GM18507 (cell line): ENCODE data around the gene NRXN2.

Experiments used
- DNase-seq: peaks from one replicate; pipeline ENCODE4 v3.0.0; 2011; ENCODE audit warnings: low read depth; ENCODE audit not compliant: insufficient read length; ENCODE audit errors: extremely low spot score
- FAIRE-seq: peaks from 2 replicates; lab custom pipeline; 2011; peaks lifted over from hg19 to GRCh38; lab: Jason Lieb, UNC

Gene NRXN2

DNA sequence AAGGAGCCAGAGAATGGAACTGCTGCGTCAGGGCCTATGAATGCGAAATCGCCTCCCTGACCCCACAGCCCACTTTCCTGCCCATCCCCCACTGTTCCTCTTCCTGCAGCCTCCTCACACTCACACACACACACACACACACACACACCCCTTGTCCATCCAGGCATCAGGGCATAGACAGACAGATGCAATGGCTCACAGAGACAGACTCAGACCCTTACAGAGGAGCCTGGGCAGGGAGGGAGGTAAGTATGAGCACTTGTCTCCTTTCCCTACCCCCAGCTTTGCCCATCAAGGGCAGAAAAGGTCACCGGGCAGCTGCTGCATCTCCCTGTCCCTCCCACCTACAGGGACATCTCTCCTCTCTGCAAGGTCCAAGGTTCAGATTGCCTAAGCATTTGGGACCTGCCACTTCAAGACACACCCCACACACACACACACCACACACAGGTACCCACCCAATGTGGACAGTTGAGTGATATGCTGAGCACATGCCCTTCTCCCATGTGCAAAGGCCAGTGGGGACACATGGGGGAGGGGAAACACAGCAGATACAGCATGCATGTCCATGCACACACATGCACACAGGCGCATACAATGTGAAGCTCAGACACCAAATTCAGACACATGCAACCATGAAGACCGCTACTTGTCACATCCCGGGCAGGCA lies 2.0 kb upstream of the NRXN2 start:
- no peak for FAIRE-seq
- DNase-seq: no peak

DNA sequence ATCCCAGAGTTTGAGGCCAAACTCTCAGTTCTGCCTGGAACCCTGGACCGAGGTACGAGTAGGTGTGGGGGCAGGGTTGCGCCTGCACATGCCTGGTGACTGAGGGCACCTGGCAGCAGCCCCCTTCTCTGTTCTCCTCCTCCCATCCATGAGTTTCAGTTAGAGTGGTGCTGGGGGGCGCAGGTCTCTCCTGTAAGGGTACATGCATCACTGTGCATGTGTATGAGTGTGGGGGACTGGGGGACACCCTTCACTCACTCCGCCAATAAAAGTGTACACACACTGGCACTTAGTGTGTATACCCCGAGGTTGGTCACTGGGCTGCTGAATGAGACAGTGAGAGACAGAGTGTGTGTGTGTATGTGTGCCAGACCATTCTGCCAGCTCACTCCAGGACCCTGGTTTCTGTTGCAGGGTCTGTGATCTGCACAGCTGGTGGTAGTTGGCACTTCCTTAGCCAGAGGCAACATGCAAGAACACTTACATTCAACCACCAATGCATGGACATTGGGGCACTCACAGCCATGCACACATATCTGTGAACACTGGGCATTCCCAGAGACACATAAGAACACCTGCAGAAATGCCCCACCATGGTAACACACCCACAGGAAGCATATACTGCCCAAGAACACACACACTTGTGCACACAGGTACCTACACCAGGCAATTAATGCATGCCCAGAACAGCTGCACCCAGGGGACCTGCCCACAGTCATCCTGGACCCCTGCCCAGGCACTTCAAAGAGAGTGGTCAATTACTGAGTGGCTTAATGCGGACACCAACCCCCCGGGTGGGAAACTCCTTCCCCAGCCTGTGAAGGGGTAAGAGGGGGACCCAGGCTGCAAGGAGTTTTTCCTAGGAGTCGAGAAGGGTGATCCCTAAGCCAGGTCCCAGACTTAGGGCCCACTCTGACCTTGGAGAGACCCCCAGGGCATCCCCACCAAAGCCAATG lies 1.2 kb upstream of the NRXN2 start:
- FAIRE-seq (no peak), DNase-seq (no peak)

DNA sequence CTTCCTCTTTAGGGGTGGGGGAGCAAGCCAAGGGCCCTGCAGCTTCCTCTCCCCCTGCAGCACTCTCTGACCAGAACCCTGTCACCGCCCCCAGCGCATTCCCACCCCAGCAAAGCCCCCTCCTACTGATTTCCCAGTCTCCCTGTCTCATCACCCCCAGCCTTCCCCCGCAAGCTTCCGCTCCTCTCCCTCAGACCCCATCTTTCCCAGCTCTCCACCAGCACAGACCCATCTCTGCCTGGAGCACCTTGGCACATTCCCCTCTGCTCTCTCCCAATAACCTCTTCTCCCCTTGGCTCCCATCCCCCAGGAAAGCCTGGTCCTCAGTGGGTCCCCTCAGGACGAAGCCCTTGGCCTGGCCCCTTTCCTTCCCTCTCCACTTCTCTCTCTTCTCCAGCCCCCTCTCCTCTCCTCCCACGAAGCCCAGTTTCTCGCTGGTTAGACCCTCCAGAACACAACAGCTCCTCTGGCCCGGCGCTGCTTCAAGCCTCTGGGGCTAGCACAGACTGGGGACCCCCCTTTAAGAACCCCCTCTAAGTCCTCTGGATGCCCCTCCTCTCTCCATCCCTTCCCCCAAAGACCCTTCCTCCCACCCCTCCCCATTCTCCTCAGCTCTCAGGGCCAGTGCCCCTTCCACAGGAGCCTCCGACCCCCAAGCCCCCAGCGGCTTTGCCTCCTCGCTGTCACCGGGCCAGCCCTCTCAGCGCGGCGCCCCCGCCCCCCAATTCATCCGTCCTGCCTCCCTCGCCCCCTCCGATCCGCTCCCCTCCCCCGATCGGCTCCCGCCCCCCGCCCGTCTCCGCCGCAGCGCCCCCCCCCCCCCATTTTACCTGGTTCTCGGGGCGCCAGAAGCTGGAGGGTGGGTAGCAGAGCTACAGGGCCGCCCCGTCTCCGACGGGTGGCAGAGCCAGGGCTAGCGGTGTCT lies 594 bp downstream of the NRXN2 start:
- DNase-seq (no peak), FAIRE-seq (no peak)

DNA sequence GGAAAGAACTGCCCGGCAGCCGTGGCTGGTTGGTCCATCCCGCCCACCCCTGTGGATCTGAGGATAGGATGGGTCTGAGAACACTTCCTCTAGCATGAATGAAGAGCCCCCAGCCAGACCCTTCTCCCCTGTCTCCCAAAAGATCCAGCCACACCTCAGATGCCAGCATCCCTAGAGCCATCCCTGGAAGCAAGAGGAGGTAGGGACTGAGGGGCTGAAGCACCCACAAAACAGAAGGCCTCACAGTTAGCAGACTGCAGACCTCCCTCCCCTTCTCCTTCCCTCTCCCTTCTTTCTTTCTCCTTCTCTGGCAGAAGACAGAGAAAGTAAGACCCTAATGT lies 1.7 kb downstream of the NRXN2 start:
- FAIRE-seq (no peak), DNase-seq (no peak)

DNA sequence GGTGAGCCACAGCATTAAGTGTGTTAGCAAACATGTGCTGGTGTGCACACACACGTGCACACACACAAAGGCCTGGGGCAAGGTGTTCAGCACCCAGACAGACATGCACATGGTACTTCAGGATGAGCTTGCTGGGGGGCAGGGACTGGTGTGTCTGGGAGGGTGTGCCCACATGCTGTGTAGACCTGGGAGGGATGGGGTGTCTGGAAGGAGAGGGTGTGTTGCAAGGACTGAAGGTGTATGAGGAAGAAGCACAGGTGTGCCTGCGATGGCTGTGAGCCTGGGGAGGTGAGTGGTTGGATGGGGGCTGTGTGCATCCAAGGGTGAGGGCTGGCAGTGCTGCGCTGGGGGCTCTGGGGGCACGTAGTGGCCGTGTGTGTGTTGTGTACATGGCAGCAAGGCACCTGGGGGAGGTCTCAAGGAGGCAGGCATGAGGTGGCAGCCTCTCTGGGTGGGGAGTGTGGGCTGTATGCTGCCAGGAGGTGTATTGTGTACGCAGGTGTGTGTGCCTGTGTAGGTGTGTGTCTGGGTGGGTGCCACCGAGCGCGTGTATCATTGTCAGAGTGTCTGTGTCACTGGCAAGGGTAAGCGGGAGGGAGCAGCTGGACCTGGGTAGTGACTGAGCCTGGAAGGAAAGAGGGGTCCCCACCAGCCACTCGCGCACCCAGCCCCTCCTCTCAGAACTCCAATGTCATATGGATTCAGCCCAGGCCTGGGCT lies 2.2 kb downstream of the NRXN2 start:
- FAIRE-seq: no peak
- no peak for DNase-seq

DNA sequence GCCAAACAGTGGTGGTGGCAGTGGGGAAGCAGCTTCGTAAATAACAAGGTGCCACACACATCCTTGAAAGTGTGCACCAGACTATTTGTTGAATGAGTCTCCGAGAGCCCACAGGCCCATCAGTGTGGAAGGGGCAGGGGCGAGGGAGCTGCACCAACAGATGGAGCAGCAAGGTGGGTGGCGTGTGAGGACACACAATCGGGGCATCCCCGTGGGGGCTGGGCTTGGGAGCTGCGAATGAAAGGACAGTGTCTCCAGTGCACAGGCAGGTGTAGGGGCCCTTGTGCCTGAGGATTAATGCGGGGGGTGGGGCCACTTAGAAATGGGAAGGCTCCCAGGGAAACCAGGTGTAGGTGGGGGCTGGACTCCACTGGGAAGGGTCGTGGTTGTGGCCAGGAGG lies 2.8 kb downstream of the NRXN2 start:
- no peak for DNase-seq
- no peak for FAIRE-seq

DNA sequence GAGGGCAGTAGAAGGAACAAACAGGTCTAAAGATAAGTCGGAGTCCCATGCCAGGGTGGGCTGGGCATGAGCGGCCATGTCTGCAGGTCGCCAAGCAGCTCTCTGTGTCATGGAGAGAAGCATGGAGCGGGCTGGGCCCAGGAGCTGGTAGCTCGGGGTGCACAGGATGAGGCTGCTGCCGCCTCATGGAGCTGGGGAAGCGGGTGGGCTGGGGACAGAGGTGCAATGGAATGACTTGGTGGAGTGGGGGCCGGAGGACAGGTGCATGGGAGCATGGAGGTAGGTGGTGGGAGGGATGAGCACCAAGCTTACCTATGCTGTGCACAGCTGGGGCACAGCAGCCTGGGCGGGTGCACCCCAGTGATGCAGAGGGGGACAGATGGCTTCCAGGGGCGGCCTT lies 3.6 kb downstream of the NRXN2 start:
- no peak for FAIRE-seq
- no peak for DNase-seq

DNA sequence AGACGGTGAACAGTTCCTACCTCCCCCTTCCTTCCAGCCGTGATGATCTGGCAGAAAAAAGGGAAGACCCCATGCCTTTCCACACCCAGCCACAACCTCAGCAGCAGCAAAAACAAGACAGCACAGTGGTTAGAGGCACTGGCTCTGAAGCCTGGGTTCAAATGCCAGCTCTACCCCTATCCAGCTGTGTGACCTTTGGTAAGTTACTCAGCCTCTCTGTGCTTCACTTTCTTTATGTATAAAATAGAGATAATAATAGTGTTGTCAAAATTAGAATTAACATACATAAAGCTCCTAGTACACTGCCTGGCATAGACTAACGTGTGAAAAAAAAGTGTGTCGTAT lies 4.2 kb downstream of the NRXN2 start:
- no peak for FAIRE-seq
- DNase-seq: no peak

DNA sequence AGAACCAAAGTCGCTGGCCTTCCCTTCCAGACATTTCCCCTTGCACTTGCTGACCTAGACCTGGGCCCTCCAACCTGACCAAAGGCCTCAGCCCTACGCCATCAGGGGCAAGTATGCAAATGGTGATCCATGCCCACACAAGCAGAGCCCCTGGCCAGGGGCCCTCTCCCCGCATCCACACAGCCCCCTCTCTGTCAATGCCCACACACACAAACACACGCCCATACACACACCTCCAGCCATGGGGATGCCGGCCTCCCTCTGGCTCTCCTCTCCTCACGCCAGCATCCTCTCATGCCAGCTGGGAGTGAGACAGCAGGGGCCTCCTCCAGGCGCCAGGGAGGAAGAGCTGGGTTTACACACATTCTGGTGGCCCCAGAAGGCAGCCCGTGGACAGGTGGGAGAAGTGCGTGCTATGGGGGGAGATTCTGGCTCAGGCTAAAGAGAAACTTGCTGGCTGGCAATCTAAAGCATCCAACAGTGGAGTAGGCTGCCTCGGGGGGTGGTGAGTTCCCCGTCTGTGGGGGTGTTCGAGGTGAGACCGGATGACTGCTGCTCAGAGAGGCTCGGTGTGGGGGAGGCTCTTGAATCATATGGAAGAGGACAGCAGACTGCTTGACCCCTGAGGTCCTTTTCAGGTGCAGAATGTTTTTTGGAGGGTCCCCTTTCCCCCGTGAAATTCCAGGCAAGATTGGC lies 4.8 kb downstream of the NRXN2 start:
- no peak for FAIRE-seq
- no peak for DNase-seq

DNA sequence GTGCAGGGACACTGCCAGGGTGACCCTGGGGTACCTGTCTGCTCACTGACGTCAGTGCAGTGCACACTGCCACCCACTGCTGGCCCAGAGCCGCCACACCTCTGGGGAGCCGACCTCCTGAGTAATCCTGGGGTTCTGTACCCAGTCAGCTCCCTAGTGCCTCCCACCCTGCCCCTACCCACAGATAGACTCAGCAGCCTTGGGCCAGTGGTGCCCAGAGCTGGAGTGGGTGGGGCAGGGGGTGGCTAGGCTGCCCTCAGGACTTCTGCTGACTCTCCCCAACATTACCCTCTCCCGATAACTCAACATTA lies 5.8 kb downstream of the NRXN2 start:
- DNase-seq (no peak), FAIRE-seq (no peak)

DNA sequence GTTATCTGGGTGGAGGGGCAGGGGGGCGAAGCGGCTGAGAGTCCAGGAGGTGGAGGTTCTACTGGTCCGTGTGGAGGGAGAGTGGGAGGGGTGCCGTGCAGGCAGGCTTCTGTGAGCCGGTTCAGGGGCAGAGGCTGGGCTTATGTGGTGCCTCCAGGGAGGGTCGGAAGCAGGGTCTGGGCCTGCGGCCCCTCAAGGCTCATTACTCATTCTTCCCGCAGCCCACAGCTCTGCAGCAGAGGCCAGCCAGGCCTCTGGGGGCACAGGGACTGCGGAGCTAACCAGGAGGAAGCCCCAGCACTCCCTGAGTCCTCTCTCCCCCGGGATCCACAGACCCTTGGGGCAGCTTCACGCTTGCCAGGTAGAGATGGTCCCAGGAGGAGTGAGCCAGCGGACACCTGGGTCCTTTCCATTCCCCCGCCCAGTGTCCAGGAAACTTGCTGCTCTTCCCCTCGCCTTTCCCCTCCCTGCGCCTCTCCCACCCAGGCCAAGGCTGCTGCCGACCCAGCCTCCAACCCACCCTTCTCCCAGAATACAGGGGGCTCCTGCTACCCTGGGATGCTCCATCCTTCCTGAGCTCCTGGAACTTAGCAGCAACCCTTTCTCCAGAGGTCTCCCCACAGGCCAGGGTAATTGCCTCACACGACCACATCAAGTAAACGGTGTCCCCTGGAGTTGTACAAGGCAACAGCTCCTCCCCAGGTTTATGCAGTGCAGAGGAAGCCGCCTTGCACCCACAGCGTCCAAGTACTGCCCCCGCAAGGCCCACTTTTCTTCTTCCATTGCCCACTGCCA lies 6.3 kb downstream of the NRXN2 start:
- DNase-seq (no peak), FAIRE-seq (no peak)

DNA sequence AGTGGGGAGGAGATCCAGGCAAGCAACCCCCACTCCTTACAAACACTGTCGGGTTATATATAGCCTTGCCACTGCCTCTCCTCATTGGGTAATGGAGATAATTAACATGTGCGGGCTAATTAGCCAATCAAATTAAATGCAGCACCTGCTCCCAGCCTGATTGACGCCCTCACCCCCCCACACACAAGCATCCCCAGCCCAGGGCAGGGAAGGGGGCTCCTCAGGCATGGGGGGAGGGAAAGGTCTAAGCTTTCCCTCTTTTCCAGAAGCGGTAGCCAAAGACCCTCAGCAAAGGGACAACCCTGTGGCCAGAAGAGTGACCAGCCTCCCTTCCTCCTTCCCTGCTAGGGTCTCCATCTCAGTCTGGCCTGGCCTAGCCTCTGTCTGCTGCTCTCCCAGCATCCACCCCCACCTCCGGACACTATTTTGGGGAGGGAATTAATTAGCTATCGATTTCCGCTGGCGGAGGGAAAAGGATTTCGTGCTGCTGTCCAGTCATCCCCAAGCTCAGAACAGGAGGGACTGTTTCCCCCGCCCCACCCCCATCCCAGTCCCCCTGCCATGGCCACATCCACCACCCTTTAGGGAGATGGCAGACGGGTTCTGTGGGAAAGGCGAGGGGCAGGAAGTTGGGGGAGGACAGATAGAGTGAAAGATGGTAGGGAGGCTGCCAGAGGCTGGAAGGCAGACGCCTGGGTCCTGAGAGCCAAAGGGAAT lies 7.1 kb downstream of the NRXN2 start:
- DNase-seq (no peak), FAIRE-seq (no peak)

DNA sequence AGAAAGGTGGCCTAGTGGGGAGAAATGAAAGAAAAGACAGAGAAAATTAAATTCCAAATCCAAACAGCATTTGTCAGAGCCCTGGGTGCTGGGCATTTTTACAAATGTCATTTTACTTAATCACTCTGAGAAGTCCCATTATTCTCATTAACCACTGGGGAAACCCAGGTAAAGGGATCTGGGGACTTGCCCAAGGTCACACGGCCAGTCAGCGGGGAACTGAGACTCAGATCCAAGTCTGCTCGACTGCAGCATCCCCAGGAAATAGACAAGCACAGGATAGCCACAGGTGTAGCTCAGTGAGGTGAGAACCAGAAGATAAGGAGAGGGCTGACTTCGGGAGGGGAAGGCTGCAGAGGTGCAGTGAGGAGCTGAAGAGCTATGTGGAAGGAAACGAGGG lies 7.9 kb downstream of the NRXN2 start:
- no peak for FAIRE-seq

DNA sequence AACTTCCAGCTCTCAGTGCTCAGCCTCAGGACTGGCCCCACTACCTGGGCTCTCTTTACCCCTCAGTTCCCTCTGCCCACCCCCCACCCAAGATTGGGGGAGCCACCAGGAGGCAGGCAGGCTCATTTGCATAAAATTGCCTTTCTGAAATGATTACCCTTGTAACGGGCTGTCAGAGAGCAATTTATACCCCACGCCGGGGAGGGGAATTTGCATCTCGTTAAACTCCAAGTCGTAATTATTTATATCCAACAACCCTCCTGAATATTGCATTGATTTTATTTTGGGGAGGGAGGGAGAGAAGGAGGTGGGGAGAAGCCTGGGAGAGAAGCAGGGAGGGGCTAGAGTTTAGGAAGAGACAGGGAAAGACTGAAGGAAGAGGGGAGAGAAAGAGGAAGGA lies 8.3 kb downstream of the NRXN2 start:
- DNase-seq: no peak

More for the DNA sequence above, 7.9 kb downstream of the NRXN2 start:
- DNase-seq: no peak

DNA sequence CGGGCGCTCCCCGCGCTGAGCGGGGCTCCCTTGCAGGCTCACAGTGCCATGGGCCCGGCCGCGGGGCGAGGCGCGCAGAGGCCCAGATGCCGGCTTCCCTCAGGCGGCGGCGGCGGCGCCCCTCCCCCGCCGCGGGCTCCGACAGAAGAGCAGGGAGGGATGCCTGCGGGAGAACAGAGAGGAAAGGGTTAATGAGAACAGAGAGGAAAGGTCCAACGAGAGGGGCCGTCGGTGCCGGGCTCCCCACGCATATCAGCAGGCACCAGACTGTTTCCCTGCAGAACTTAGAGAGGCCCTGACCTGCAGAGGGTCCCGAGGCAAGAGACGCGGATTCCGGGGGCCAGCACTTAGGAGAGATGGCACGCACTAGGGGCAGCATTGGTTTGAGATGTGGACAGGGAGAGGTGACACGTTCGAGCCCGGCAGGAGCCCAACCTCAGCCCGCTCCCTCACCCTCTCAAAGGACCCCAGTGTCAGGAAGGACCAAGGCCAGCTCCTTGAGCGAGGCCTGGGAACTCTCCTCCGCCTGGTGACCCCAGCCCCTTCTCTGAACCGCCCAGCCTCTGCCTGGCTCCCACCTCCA lies 9.1 kb downstream of the NRXN2 start:
- FAIRE-seq: no peak
- DNase-seq: no peak

More for the DNA sequence above, 8.3 kb downstream of the NRXN2 start:
- no peak for FAIRE-seq

DNA sequence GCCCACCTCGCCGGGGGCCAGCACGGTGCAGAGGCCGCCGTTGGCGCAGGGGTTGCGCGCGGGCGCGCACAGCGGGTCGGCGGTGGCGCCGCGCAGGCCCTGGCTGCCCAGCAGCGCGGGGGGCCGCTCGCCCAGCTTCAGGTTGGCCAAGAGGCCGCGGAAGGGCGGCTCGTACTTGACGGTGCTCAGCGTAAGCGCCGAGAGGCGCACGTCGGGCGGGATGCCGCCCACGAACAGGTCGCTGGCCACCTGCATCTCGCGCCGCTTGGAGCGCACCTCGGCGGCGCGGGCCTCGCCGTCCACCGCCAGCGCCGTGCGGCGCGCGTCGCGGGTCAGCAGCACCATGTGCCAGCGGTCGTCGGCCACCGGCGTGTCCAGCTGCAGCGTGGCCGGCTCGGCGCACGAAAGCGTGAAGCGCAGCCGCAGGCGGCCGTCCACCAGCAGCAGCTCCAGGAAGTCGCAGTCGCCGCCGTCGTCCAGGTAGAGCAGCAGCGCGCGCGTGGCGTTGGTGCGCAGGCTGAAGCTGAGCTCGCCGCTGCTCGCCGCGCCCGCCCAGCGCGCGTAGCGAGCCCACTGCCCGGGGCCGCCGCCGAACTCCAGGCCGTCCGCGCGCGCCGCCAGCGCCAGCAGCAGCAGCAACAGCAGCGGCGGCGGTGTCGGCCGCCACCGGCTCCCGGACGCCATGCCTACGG lies 9.8 kb downstream of the NRXN2 start:
- no peak for DNase-seq
- no peak for FAIRE-seq

DNA sequence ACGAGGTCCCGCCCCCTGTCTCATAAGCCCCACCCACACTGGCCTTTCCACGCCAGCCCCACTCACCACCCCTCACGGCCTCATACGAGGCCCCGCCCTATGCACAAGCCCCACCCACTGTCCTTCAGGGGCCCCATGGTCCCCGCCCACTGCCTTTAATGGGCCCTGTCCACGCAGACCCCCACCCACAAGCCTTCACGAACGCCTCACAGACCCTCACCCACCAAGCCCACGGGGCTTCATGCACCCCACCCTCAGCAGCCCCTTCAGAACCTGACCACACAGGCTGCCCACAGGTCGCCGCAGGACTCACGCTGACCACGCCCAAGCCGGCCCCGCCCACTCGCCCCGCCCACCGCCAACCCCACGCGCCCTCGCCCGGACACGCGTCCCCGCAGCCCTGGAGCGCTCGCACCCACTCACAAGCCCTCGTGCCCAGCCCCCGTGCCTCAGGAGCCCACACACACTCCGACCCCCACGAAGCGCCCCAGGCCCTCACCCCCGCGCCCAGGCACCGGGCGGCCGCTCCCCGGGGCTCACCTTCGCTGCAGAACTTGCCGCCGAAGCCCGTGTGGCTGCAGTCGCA lies 10.5 kb downstream of the NRXN2 start:
- FAIRE-seq: no peak
- no peak for DNase-seq
